Vagina (tissue), 2 donors: ENCODE results near the gene PDXP.
"Not testable (repeated sequence)": the region's sequence is repeated elsewhere in the genome, so short reads cannot be mapped to it uniquely, and the experiment has no call there.

ENCODE experiments used
- POLR2AphosphoS5 ChIP-seq, 2 donors: sonication (generic); formaldehyde crosslinking; IDR thresholded peaks; one replicate each; pipeline ENCODE4 v1.9.0; 2017; ENCODE audit warnings: antibody characterized with exemption in 2 of 2, mild to moderate bottlenecking in 2 of 2, low read depth in 1 of 2; ENCODE audit not compliant: insufficient read depth in 1 of 2
- TF ChIP-seq, protein P1 (sequence below), 3 experiments: fragments of 450-650 bp in 2 of 3; fragments of 200-600 bp in 1 of 3; sonication (generic) in 1 of 3; IDR thresholded peaks; one replicate each; pipeline ENCODE4 v1.5.1; 2017 to 2019; ENCODE audit warnings: antibody characterized with exemption in 3 of 3, mild to moderate bottlenecking in 2 of 3, moderate library complexity in 2 of 3

DNA sequence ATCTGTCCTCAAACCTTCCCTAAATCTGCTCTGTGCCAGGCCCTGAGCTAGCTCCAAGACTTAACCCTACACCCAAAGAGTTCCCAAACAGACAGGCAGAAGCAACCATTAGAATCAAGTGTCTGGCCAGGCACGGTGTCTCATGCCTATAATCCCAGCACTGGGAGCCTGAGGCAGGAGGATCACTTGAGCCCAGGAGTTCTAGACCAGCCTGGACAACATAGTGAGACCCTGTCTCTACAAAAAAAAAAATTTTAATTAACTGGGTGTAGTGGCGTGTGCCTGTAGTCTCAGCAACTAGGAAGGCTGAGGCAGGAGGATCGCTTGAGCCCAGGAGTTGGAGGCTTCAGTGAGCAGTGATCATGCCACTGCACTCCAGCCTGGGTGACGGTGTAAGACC, 1.9 kb upstream of the PDXP start:
- TF ChIP-seq, protein P1, sequence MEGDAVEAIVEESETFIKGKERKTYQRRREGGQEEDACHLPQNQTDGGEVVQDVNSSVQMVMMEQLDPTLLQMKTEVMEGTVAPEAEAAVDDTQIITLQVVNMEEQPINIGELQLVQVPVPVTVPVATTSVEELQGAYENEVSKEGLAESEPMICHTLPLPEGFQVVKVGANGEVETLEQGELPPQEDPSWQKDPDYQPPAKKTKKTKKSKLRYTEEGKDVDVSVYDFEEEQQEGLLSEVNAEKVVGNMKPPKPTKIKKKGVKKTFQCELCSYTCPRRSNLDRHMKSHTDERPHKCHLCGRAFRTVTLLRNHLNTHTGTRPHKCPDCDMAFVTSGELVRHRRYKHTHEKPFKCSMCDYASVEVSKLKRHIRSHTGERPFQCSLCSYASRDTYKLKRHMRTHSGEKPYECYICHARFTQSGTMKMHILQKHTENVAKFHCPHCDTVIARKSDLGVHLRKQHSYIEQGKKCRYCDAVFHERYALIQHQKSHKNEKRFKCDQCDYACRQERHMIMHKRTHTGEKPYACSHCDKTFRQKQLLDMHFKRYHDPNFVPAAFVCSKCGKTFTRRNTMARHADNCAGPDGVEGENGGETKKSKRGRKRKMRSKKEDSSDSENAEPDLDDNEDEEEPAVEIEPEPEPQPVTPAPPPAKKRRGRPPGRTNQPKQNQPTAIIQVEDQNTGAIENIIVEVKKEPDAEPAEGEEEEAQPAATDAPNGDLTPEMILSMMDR (IDR thresholded peaks at IDR 0.05): not testable (repeated sequence)
- not testable (repeated sequence) for TF ChIP-seq POLR2AphosphoS5 (IDR thresholded peaks at IDR 0.05; ENCODE audit: insufficient read depth in 1 of 2, low read depth in 1 of 2)
